OCI-LY7 (cell line): ENCODE results near the gene CD99. TPM values are rescaled to one million over a fixed set of nuclear protein-coding genes. Genes with fewer than 3 reads are reported as not detected.
"Not testable (repeated sequence)": the region's sequence is repeated elsewhere in the genome, so short reads cannot be mapped to it uniquely, and the experiment has no call there.

Source experiments
- BruUV-seq: library from RNA; stranded (reverse); fragments of 400-500 nt; replicated peaks from 2 replicates; lab custom pipeline; 2021; lab: Mats Ljungman, UMichigan
- CTCF ChIA-PET: fragments of 300-600 bp; sonication (Branson Sonifier 250); formaldehyde crosslinking; loops from one replicate; lab custom pipeline; 2022; ENCODE audit warnings: antibody characterized with exemption; ENCODE audit not compliant: unreplicated experiment; lab: Charles Lee
- POLR2A ChIA-PET: fragments of 300-600 bp; sonication (Branson Sonifier 250); formaldehyde crosslinking; loops from one replicate; lab custom pipeline; 2022; ENCODE audit warnings: antibody characterized with exemption; lab: Charles Lee
- DNase-seq: peaks from one replicate; pipeline ENCODE4 v3.0.0-alpha.2; 2015; ENCODE audit warnings: low spot score
- H2AFZ ChIP-seq: fragments of 200-600 bp; sonication (generic), shearing (Covaris generic); 2 replicates; pipeline ENCODE4 v1.6.1; 2014; ENCODE audit warnings: mild to moderate bottlenecking, antibody characterized with exemption, low read length, moderate library complexity
- H3K27ac ChIP-seq: fragments of 200-600 bp; sonication (generic); 2 replicates; pipeline ENCODE4 v1.5.1; 2014; ENCODE audit warnings: mixed run types, low read depth, mild to moderate bottlenecking, moderate library complexity, low read length, inconsistent platforms; ENCODE audit not compliant: poor library complexity, severe bottlenecking
- H3K36me3 ChIP-seq: fragments of 200-600 bp; sonication (generic); 2 replicates; pipeline ENCODE4 v1.6.1; 2014; ENCODE audit warnings: mild to moderate bottlenecking, antibody characterized with exemption, low read length, moderate library complexity, mixed read lengths; ENCODE audit not compliant: insufficient read depth
- H3K4me1 ChIP-seq: fragments of 200-600 bp; sonication (generic); 2 replicates; pipeline ENCODE4 v1.5.1; 2014; ENCODE audit warnings: mild to moderate bottlenecking, low read length; ENCODE audit not compliant: insufficient read depth, poor library complexity, severe bottlenecking
- H3K4me2 ChIP-seq: fragments of 200-600 bp; sonication (generic); 2 replicates; pipeline ENCODE4 v1.6.1; 2014; ENCODE audit warnings: mild to moderate bottlenecking, low read length
- H3K4me3 ChIP-seq: fragments of 200-600 bp; sonication (generic); 2 replicates; pipeline ENCODE4 v1.5.1; 2014; ENCODE audit warnings: mild to moderate bottlenecking, low read depth, low read length; ENCODE audit not compliant: poor library complexity, severe bottlenecking
- H3K79me2 ChIP-seq: fragments of 200-600 bp; sonication (generic); 2 replicates; pipeline ENCODE4 v1.6.1; 2016; ENCODE audit warnings: low read depth, mild to moderate bottlenecking, low read length, moderate library complexity, mixed read lengths; ENCODE audit not compliant: insufficient read depth
- H3K9me2 ChIP-seq: fragments of 200-600 bp; sonication (generic); 2 replicates; pipeline ENCODE4 v1.6.1; 2016; ENCODE audit warnings: mild to moderate bottlenecking, low read length, mixed read lengths; ENCODE audit not compliant: insufficient read depth
- H3K9me3 ChIP-seq: fragments of 200-600 bp; sonication (generic); 2 replicates; pipeline ENCODE4 v1.6.1; 2014; ENCODE audit warnings: mild to moderate bottlenecking, mixed run types, low read length, mixed read lengths
- H4K20me1 ChIP-seq: fragments of 200-600 bp; sonication (generic); 2 replicates; pipeline ENCODE4 v1.6.1; 2014; ENCODE audit warnings: mild to moderate bottlenecking, antibody characterized with exemption, low read length, moderate library complexity, mixed read lengths; ENCODE audit not compliant: insufficient read depth
- EZH2phosphoT487 ChIP-seq: fragments of 200-600 bp; sonication (generic); IDR thresholded peaks from 2 replicates; pipeline ENCODE4 v1.6.1; 2018; ENCODE audit warnings: low read depth, borderline replicate concordance, mild to moderate bottlenecking, mixed run types, antibody characterized with exemption, low read length, moderate library complexity, mixed read lengths
- intact Hi-C: fragments of 100-400 bp; cut with micrococcal nuclease; formaldehyde crosslinking; loops from one replicate; pipeline ENCODE4 v1.10.0; 2022; ENCODE audit not compliant: unreplicated experiment
- total RNA-seq, 2 experiments: library from RNA; depleted of rRNA in 1 of 2; stranded (reverse); fragments of >200 nt in 1 of 2; shearing (Covaris generic) in 1 of 2; gene quantifications; 2 replicates each; pipeline ENCODE4 v1.2.3, GENCODE V29; 2014 to 2022
- TF ChIP-seq, protein P1 (sequence below): fragments of 200-600 bp; sonication (generic); conservative IDR thresholded peaks from 2 replicates; pipeline ENCODE4 v1.5.1; 2014; ENCODE audit warnings: mild to moderate bottlenecking, antibody characterized with exemption, low read length, moderate library complexity, mixed read lengths

Gene CD99
- total RNA-seq, 2 experiments from 2014 or later = 80.7 to 119 TPM

DNA sequence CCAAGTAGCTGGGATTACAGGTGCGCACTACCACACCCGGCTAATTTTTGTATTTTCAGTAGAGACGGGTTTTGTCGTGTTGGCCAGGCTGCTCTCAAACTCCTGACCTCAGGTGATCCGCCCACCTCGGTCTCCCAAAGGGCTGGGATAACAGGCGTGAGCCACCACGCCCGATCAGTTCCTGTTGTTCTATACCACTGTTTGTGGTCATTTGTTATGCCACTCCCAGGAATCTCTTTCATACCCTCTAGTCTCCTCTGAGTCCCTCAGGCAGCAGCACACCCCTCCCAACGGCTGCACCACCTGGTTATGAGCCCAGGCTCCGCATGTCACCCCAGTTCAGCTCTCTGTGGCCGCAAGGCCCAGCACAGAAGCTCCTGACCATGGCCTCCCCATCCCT lies 17.5 kb upstream of the CD99 start:
- intact Hi-C loops = no loop called here
- ChIA-PET CTCF (no interaction called here), POLR2A (no interaction called here)
- Histone ChIP-seq H4K20me1 (no peaks in the 10 kb centered on the region), H3K9me3 (no peaks in the 10 kb centered on the region), H3K4me2 (no peak overlapping the region), H3K27ac (no peak overlapping the region), H2AFZ (no peak overlapping the region), H3K79me2 (no peaks in the 10 kb centered on the region), H3K36me3 (no peaks in the 10 kb centered on the region), H3K9me2 (no peaks in the 10 kb centered on the region), H3K4me3 (no peak overlapping the region), H3K4me1 (no peaks in the 10 kb centered on the region)
- TF ChIP-seq EZH2phosphoT487 = no peak
- TF ChIP-seq, protein P1, sequence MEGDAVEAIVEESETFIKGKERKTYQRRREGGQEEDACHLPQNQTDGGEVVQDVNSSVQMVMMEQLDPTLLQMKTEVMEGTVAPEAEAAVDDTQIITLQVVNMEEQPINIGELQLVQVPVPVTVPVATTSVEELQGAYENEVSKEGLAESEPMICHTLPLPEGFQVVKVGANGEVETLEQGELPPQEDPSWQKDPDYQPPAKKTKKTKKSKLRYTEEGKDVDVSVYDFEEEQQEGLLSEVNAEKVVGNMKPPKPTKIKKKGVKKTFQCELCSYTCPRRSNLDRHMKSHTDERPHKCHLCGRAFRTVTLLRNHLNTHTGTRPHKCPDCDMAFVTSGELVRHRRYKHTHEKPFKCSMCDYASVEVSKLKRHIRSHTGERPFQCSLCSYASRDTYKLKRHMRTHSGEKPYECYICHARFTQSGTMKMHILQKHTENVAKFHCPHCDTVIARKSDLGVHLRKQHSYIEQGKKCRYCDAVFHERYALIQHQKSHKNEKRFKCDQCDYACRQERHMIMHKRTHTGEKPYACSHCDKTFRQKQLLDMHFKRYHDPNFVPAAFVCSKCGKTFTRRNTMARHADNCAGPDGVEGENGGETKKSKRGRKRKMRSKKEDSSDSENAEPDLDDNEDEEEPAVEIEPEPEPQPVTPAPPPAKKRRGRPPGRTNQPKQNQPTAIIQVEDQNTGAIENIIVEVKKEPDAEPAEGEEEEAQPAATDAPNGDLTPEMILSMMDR = no peak
- no TSS peak for BruUV-seq
- no peak for DNase-seq

DNA sequence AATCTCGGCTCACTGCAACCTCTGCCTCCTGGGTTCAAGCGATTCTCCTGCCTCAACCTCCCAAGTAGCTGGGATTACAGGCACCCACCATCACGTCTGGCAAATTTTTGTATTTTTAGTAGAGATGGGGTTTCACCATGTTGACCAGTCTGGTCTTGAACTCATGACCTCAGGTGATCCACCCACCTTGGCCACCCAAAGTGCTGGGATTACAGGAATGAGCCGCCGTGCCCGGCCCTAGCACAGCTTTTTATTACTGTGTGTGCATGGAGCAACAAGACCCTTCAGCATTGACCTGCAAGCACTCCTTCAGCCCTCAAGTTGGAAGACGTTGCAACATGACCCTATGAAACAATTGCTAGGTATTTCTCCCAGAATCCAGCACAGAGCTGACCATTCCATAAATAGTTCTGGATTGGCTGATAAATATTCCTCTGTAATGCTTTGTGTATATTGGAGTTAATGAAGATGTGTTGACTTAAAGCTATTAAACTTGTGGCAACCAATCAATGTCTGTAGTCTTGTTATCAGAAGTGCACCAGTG lies 15.4 kb upstream of the CD99 start:
- H3K4me2 ChIP-seq, H3K9me3 ChIP-seq, H3K79me2 ChIP-seq, H2AFZ ChIP-seq, intact Hi-C loops, CTCF ChIA-PET, H3K9me2 ChIP-seq, H3K4me1 ChIP-seq, POLR2A ChIA-PET, H3K4me3 ChIP-seq, H3K27ac ChIP-seq, H3K36me3 ChIP-seq, H4K20me1 ChIP-seq, BruUV-seq, DNase-seq: not testable (repeated sequence)

DNA sequence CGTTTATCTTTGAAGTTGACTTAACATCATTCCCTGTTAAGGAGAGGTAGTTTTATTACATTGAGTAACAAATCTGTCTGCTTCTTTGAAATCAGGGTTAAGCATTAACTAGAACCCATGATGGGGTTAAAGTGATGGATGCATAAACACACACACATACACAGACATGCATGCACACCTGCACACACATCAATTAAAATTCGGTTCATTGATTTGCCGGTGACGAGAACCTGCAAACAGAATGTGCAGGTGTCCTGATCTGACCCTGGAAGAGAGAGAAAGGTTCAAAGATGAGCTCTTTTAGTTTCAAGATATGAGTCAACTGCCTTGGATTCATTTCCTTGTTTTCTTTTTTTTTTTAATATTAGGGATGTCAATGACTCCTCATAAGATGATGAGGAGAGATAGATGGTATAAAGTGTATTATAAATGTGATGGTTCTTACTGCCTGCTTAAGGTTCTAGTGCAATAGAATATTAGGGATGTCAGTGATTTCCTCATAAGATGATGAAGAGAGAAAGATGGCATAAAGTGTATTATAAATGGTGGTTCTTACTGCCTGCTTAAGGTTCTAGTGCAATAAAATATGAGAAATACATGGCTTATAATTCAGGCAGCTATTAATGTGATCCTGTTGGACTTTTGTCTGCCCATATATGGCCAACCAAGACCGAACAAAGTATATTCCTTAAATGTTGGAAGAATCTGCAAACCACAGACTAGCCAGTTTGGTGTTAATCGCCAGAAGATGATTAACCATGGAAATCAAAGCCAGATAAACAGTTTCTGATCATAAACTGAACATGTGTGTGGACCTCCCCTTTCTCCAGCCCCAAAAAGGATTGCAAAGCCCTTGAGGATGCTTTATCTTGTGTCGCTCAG lies 14.1 kb upstream of the CD99 start:
- H3K79me2 ChIP-seq = no peaks in the 10 kb centered on the region
- intact Hi-C loops = no loop called here
- POLR2A ChIA-PET = no interaction called here
- no peaks in the 10 kb centered on the region for H3K9me2 ChIP-seq
- no peaks in the 10 kb centered on the region for H3K4me1 ChIP-seq
- no peaks in the 10 kb centered on the region for H3K36me3 ChIP-seq
- H2AFZ ChIP-seq = no peak overlapping the region
- TF ChIP-seq EZH2phosphoT487 = no peak
- TF ChIP-seq, protein P1 = no peak
- DNase-seq = no peak
- CTCF ChIA-PET = no interaction called here
- no peak overlapping the region for H3K27ac ChIP-seq
- H3K4me2 ChIP-seq = no peak overlapping the region
- no TSS peak for BruUV-seq
- no peak overlapping the region for H3K4me3 ChIP-seq
- H3K9me3 ChIP-seq = no peaks in the 10 kb centered on the region
- no peaks in the 10 kb centered on the region for H4K20me1 ChIP-seq
